Forelimb muscle (tissue), 1 donor: Measurements from ENCODE around the gene TFIP11. TPM values are rescaled to one million over a fixed set of nuclear protein-coding genes. Genes with fewer than 3 reads are reported as not detected.

ENCODE experiments used
- DNase-seq: peaks from one replicate; pipeline ENCODE4 v3.0.0-alpha.2; 2013; ENCODE audit warnings: low read depth
- polyA plus RNA-seq: library from polyadenylated mRNA; unstranded; fragments of 120-200 nt; gene quantifications from one replicate; pipeline ENCODE4 v1.2.1, GENCODE V29; 2013; ENCODE audit not compliant: insufficient read length

Gene TFIP11
- polyA plus RNA-seq, 1 donor: 20.4 TPM

DNA sequence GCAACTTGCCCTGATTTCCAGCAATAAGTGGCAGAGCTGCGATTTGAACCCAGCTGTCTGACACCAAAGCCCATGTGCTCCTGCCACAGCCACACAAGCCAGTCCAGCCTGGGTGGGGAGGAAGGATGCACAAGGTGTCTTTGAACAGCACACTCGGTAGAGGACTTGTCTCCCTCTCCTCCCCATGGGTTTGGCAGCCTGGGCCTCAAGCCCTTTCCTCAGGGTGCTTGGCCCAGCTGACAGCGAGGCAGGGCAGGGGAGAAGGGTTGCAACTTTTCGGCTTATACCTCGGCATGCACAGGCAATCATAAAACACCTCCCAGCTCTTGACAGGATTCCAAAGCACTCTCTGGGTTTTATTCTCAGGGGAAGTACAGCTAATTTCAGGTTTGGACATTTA lies 63.9 kb downstream of the TFIP11 start:
- no peak for DNase-seq

DNA sequence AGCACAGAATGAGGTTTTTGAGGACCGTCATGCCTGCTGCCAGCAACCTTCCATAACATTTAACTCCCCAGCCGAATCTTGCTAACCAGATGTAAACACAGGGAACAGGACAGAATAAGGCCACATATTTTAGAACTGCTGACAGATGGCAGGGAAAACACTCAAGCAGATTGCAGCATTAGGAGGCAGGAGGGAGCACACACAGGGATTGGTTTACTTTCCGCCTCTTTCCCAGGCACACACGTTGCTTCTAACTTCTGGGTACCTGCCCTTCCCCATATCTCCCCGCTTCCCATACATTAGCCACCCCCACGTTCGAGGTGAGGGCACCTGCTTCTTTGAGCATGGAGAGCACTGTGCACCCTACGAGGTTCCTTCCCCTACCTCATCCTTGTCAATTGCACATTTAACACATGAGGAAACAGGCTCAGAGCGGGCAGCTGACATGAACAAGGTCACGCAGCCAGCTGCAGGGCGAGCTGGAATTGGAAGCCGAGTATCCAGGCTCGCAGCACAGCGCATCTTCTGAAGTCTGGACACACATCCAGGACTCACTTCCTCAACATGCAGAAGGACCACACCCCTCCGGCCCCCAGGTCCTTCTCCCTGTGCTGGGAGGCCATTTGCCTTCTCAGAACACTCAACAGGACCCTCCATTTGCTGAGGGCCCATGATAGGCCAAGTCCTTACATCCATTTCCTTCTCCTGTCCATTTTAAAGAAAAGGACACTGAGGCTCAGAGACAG lies 64.5 kb downstream of the TFIP11 start:
- DNase-seq: no peak

DNA sequence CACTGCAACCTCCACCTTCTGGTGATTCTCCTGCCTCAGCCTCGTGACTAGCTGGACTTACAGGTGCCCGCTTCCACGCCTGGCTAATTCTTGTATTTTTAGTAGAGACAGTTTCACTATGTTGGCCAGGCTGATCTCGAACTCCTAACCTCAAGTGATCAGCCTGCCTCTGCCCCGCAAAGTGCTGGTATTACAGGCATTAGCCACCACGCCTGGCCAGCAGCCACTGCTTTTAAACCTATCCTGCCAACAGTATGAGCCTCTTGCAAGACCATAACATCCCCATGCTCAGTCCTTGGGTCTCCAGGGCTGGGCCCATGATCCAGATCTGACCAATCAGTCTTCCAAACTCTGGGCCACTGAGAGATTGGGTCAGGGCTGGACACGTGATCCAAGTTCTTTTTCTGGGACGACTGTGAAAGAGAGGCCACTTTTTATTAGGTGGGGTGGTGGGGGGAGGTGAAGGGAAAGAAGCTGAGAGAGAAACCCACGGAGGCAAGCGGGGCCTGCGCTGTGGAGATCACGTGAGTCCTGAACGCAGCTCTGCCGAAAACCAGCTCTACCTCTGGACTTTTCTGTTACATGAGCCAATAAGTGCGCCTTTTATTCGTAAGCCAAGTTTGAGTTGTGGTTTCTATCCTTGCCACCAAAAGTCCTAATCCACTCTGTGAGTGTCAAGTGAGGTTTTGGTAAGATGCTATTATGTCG lies 65.3 kb downstream of the TFIP11 start:
- no peak for DNase-seq

DNA sequence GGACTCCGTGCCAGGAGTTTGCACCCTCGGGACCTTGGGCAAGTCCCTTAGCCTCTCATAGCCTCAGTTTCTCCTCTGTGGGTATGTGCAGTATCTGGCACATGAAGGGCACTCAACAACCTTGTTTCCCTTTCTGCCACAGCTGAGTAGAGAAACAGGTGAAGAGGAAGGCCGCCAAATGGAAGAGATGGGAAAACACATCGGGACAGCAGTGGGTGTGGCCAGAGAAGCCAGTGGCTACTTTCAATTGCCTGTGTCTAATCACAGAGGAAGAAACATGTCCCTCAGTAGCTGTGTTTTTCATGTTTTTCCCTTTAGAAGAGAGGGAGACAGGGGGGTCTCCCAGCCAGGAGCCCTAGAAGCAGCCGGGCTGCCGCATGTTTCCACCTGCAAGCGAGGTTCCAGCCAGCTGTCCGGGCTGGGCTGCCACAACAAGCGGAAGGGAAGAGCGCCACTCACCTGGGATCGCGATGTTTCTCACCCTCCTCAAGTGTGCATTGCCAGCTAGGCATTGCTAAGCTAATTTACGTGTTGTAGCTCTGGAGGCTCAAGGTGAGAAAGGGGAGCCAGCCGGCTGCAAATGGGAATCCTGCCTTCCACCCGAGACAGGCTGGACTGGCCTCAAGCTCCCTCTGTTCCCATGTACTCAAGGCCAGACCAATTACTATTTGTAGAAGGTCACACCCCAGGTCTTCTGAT lies 66.5 kb downstream of the TFIP11 start:
- no peak for DNase-seq

DNA sequence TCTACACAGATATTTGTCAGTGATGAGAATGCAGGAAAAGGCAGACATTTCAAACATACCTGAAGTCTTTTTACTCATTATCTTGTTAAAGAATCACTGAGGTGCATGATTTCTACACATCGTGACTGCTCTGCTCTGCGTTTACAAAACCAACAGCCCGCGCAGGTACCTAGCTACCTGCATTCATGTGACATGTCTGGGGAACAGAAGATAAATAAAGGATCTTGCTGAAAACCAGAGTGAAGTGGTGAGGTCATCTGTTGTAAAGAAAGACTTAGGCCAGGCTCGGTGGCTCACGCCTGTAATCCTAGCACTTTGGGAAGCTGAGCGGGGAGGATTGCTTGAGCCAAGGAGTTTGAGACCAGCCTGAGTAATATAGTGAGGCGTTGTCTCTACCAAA lies 67.5 kb downstream of the TFIP11 start:
- DNase-seq: no peak

DNA sequence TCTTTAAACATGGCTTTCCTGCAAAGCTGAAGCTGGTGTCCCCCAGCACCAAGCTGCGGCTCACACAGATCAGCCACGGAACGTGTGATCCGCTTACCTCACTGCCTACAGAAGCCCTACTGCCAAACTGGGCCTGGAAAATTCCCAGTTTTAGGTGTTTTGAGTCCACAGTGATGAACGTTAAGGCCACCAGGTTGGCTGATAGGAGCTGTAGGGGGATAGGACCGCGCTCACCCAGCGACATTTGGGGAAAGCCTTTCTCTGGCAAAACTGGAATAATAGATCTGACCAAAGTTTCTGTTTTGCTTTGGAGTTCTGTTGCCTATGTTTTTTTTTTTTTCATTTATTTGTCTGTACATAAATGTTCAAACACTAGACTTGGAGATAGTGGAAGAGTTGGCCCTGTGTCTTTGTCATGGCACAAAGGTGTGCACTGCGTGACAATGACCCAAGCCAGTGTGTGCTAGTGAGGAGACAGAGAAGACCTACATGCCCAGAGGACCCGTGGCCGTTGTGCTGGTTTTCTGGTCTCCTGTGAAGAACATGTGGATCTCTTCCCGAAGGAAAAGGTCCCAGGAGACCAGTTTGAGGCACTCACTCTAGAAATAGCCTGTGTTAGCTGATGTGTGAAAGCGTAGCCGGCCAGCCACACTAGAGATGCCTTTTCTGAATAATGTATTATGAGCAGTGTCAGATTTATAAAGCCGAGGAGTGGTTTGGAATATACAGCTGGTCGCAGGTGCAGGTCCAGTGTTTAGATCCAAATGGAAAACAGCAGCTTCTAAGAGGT lies 68.2 kb downstream of the TFIP11 start:
- no peak for DNase-seq

DNA sequence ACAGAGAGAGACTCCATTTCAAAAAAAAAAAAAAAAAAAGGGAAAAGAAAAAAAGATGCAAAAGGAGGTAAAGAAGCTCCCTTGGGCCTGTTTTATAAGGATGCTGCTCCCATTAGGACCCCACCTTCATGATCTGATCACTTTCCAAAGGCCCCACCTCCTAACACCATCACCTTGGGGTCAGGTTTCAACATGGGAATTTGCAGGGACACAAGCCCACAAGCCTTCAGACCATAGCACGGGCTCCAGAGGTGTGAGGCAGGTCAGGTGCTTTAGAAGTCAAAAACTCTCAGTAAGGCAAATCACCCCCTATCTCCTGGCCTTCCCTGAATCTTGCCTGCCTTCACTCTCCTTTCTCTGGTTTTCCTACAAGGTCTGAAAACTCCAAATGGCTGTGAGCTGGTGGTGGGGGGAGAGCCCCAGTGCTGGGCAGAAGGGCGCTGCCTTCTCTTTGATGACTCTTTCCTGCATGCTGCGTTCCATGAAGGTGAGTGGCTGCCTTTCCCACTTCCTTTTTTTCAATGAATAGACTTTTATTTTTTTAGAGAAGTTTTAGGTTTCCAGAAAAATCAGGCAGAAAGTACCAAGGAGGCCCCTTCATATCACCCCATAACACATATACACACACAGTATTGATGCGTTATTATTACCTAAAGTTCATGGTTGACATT lies 70.1 kb downstream of the TFIP11 start:
- no peak for DNase-seq

Other genes with a start within 250 kb of the TFIP11 start
- gene ASPHD2, start 83.2 kb downstream of the TFIP11 start, polyA plus RNA-seq: 1.0 TPM
- 14.0 TPM for gene HPS4, start 28.7 kb downstream of the TFIP11 start, polyA plus RNA-seq
- 24.1 TPM for gene SRRD, start 28.6 kb downstream of the TFIP11 start, polyA plus RNA-seq
- 6.7 TPM for gene TPST2, start 77.7 kb upstream of the TFIP11 start, polyA plus RNA-seq
- 0.71 TPM for gene CRYBB1, start 105.6 kb upstream of the TFIP11 start, polyA plus RNA-seq
- not detected for gene CRYBA4, start 109.5 kb upstream of the TFIP11 start, polyA plus RNA-seq
- gene MIAT, start 145.1 kb upstream of the TFIP11 start, polyA plus RNA-seq: 0.33 TPM